Measurements from ENCODE around the gene HCST. TPM values are rescaled to one million over a fixed set of nuclear protein-coding genes. Genes with fewer than 3 reads are reported as not detected.

The HCST gene
- total and polyA plus RNA-seq, 2 of the 13 experiments (the other 11 are each of a cell fraction or from before 2014, with no cell fraction given) = 0.24 to 1.2 TPM

DNA sequence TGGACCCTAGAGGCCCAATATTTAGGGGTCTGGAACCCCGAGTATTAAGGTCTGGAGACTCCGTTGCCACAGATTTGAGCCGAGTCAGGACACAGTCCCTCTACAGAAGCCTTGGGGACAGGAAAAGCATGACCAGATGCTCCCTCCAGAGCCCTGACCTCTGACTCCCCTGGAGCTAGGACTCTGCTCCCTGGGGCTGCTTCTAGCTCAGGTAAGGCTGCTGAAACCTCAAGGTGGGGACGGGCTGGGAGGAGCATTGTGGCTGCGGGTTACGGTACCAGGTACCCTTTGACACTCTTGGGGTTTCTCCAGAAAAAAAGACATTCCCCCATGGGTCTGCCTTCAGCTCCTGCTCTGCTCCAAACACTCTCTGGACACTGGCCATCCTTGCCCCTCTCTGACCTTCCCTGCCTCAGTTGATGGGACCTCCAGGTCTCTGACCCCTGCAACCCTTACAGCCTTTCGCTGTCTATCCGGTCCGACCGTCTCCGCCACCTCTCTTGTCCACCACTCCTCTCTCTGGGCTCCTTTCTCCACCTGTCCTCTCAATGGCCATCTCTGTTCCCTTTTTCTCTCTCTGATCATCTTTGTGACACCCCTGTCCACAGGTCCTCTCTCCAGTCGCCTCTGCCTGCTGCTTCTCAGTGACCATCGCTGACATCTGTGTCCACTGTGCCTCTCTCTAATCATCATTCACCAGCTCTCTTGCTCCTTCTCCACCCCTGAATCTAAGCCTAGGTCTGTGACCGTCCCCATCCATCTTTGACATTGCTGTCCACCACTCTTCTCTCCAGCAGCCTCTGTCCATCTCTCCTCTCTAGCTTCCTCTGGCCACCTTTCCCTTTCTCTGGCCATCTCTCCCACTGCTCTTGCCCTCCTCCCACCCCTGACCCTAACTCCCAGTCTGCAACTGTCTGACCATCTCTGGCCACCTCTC lies 35.3 kb downstream of the HCST start:
- BruUV-seq (replicated peaks) = no TSS peak
- Histone ChIP-seq H3K79me2 (ENCODE audit: insufficient read depth, low read length) (no peaks in the 10 kb centered on the region), H3K4me2 (ENCODE audit: low read depth, low read length) (peak overlapping the region; percentile 84), H3K9me3 (ENCODE audit: low read length) (no peaks in the 10 kb centered on the region), H3K27me3 (ENCODE audit: control insufficient read depth in 1 of 2, insufficient read depth in 2 of 2, low read length in 2 of 2) (no peaks in the 10 kb centered on the region; a peak in 1 of 5 replicates), H3K27ac (ENCODE audit: extremely low read length, insufficient read depth, low read length) (no peak overlapping the region), H3K36me3 (replicated peaks in 1 of 2; ENCODE audit: control insufficient read depth in 1 of 2, insufficient read depth in 2 of 2, low read length in 2 of 2) (no peaks in the 10 kb centered on the region; a peak in 1 of 5 replicates), H2AFZ (ENCODE audit: low read length) (no peak overlapping the region), H3K4me1 (ENCODE audit: insufficient read depth, low read length) (peaks cover 43% of the 10 kb centered on the region), H4K20me1 (ENCODE audit: insufficient read depth, low read length) (0 out of 2 replicates have a peak, but pooled peaks cover 8% of the 10 kb centered on the region), H3K9ac (ENCODE audit: insufficient read depth, low read depth, low read length) (peak overlapping the region; percentile 79; the same call in 1 of the 2 replicates), H3K4me3 (replicated peaks in 1 of 3; ENCODE audit: insufficient read depth in 1 of 3, low read depth in 2 of 3, low read length in 3 of 3) (peak overlapping the region; percentile 73 to 84 (median 74))
- ChIA-PET POLR2A (no interaction called here), CTCF (ENCODE audit: low intra/inter-chr PET ratio, low total read pairs) (no interaction called here)
- TF ChIP-seq, protein P1, sequence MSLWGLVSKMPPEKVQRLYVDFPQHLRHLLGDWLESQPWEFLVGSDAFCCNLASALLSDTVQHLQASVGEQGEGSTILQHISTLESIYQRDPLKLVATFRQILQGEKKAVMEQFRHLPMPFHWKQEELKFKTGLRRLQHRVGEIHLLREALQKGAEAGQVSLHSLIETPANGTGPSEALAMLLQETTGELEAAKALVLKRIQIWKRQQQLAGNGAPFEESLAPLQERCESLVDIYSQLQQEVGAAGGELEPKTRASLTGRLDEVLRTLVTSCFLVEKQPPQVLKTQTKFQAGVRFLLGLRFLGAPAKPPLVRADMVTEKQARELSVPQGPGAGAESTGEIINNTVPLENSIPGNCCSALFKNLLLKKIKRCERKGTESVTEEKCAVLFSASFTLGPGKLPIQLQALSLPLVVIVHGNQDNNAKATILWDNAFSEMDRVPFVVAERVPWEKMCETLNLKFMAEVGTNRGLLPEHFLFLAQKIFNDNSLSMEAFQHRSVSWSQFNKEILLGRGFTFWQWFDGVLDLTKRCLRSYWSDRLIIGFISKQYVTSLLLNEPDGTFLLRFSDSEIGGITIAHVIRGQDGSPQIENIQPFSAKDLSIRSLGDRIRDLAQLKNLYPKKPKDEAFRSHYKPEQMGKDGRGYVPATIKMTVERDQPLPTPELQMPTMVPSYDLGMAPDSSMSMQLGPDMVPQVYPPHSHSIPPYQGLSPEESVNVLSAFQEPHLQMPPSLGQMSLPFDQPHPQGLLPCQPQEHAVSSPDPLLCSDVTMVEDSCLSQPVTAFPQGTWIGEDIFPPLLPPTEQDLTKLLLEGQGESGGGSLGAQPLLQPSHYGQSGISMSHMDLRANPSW (CRISPR knock-in tag; IDR thresholded peaks at IDR 0.05; ENCODE audit: borderline replicate concordance) = no peak
- TF ChIP-seq NR2F1 (CRISPR knock-in tag; IDR thresholded peaks at IDR 0.05) (peak in 1 of 2 experiments; percentile 49; a peak in 1 of 4 replicates), FOXK2 (IDR thresholded peaks at IDR 0.05) (0 out of 2 replicates have a peak, but pooled peaks have one; percentile 1), NR2F6 (IDR thresholded peaks at IDR 0.05) (peak; percentile 46), NR2F6 (CRISPR knock-in tag; IDR thresholded peaks at IDR 0.05) (peak; percentile 34; the same call in 1 of the 2 replicates), HNF4A (CRISPR knock-in tag; IDR thresholded peaks at IDR 0.05) (0 out of 2 replicates have a peak, but pooled peaks have one; percentile 4), ATF7-NPFF (CRISPR knock-in tag; IDR thresholded peaks at IDR 0.05; ENCODE audit: low read depth) (no peak)
- DNase-seq (ENCODE audit: low spot score) = no peak
- FAIRE-seq = no peak
- in situ Hi-C loops (cut with HindIII; ENCODE audit: extremely low pct_ligation_motif_present, low pct_unique_long_range_greater_than_20kb) = loop anchor here (10.0 kb wide), 1 partner anchor 53 kb away; no protein-coding TSS in a partner anchor
- peak; percentile 56 for ATAC-seq
- intact Hi-C loops (cut with micrococcal nuclease; ENCODE audit: unreplicated experiment) = loop anchor here (5.0 kb wide), 1 partner anchor 35 kb away; the partner anchor contains the start of genes HCST and NFKBID
- WGBS (ENCODE audit: low lambda C conversion rate) = 18% methylated on average over 10 of the region's 14 CpGs
